Measurements from ENCODE around the gene NEK7. TPM values are rescaled to one million over a fixed set of nuclear protein-coding genes. Genes with fewer than 3 reads are reported as not detected.
A peak's percentile ranks its signal among the peaks of the same experiment; 100 is the strongest.

NEK7 gene
- total RNA-seq, 1 donor from 2014 or later: 44.9 TPM

DNA sequence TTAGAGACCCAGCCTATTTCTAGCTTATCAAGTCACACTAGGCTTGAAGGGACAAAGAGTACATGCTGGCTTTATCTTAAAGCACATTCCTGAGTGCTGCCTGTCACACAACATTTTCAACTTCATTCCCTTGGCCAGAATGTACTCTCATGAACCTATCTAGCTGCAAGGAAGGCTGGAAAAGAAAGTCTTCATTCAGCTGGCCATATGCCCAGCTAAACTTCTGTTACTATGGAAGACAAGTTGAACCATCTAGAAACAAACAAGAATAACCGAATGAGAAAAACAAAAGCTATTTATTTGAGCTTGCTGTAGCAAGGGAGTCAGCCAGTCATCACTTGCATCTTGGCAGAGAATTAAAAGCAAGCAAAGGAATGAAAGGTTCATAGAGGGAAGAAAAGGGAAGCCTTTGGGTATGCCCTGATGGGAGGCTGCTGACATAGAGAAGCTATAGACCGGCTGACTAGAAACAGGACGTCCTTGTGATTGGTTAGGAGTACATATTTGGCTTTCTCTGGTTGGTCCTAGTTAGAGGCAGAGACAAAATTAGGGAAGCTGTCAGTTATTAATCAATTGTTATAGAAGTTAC is 108.4 kb downstream of the NEK7 start:
- TF ChIP-seq, protein P1, sequence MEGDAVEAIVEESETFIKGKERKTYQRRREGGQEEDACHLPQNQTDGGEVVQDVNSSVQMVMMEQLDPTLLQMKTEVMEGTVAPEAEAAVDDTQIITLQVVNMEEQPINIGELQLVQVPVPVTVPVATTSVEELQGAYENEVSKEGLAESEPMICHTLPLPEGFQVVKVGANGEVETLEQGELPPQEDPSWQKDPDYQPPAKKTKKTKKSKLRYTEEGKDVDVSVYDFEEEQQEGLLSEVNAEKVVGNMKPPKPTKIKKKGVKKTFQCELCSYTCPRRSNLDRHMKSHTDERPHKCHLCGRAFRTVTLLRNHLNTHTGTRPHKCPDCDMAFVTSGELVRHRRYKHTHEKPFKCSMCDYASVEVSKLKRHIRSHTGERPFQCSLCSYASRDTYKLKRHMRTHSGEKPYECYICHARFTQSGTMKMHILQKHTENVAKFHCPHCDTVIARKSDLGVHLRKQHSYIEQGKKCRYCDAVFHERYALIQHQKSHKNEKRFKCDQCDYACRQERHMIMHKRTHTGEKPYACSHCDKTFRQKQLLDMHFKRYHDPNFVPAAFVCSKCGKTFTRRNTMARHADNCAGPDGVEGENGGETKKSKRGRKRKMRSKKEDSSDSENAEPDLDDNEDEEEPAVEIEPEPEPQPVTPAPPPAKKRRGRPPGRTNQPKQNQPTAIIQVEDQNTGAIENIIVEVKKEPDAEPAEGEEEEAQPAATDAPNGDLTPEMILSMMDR (IDR thresholded peaks at IDR 0.05; ENCODE audit: unreplicated experiment): no peak
- H3K36me3 Mint-ChIP-seq (ENCODE audit: low read depth, unreplicated experiment): no peaks in the 10 kb centered on the region
- H3K27ac Mint-ChIP-seq (ENCODE audit: unreplicated experiment): peak overlapping the region; percentile 80
- H3K27me3 Mint-ChIP-seq (ENCODE audit: unreplicated experiment): no peaks in the 10 kb centered on the region
- no peak overlapping the region for H3K4me3 Mint-ChIP-seq (ENCODE audit: unreplicated experiment)
- no peak for DNase-seq (ENCODE audit: low spot score)
- H3K4me1 Mint-ChIP-seq (ENCODE audit: unreplicated experiment): peaks cover 11% of the 10 kb centered on the region
- no peaks in the 10 kb centered on the region for H3K9me3 Mint-ChIP-seq (ENCODE audit: unreplicated experiment)

DNA sequence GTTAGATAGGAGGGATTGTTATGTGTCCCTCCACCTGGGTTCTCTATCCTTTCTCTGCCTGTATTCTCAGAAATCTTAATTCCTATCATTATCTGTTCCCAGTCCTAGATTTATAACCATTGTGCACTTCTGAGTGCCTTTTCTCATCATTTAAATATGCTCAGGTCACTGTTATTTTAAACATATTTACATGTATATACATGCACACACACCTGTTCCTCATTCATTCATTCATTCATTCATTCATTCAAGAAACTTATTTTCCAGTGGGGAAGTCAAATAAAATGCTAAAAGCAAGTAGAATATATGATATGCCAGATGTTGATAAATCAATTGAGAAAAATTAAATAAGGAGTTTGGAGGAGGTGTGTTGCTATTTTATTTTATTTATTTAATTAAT is 110.3 kb downstream of the NEK7 start:
- Mint-ChIP-seq H3K4me1 (ENCODE audit: unreplicated experiment) (peaks cover 11% of the 10 kb centered on the region), H3K4me3 (ENCODE audit: unreplicated experiment) (no peak overlapping the region), H3K9me3 (ENCODE audit: unreplicated experiment) (no peaks in the 10 kb centered on the region), H3K36me3 (ENCODE audit: low read depth, unreplicated experiment) (no peaks in the 10 kb centered on the region), H3K27ac (ENCODE audit: unreplicated experiment) (no peak overlapping the region), H3K27me3 (ENCODE audit: unreplicated experiment) (no peaks in the 10 kb centered on the region)
- TF ChIP-seq, protein P1 (IDR thresholded peaks at IDR 0.05; ENCODE audit: unreplicated experiment): no peak
- DNase-seq (ENCODE audit: low spot score): no peak

DNA sequence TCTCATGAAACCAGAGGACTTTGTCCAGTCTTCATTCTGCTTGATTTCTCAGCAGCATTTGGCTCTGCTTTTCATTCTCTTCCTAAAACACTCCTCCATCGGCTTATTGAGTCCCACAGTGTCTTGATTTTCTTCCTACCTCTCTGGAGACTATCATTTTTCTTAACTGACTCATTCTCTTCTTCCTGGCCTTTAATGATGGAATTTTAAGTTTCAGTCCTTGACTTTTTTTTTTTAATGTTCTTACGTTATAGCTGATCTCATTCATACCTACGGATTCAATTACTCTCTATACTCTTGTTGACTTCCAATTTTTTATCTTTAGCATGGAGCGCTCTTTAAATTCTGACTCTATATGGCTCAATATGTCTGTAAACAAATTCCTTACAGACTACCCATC is 111.1 kb downstream of the NEK7 start:
- no peak for DNase-seq (ENCODE audit: low spot score)
- TF ChIP-seq, protein P1 (IDR thresholded peaks at IDR 0.05; ENCODE audit: unreplicated experiment): no peak
- no peak overlapping the region for H3K27ac Mint-ChIP-seq (ENCODE audit: unreplicated experiment)
- H3K4me1 Mint-ChIP-seq (ENCODE audit: unreplicated experiment): peaks cover 11% of the 10 kb centered on the region
- H3K9me3 Mint-ChIP-seq (ENCODE audit: unreplicated experiment): no peaks in the 10 kb centered on the region
- H3K4me3 Mint-ChIP-seq (ENCODE audit: unreplicated experiment): no peak overlapping the region
- H3K36me3 Mint-ChIP-seq (ENCODE audit: low read depth, unreplicated experiment): no peaks in the 10 kb centered on the region
- no peaks in the 10 kb centered on the region for H3K27me3 Mint-ChIP-seq (ENCODE audit: unreplicated experiment)

DNA sequence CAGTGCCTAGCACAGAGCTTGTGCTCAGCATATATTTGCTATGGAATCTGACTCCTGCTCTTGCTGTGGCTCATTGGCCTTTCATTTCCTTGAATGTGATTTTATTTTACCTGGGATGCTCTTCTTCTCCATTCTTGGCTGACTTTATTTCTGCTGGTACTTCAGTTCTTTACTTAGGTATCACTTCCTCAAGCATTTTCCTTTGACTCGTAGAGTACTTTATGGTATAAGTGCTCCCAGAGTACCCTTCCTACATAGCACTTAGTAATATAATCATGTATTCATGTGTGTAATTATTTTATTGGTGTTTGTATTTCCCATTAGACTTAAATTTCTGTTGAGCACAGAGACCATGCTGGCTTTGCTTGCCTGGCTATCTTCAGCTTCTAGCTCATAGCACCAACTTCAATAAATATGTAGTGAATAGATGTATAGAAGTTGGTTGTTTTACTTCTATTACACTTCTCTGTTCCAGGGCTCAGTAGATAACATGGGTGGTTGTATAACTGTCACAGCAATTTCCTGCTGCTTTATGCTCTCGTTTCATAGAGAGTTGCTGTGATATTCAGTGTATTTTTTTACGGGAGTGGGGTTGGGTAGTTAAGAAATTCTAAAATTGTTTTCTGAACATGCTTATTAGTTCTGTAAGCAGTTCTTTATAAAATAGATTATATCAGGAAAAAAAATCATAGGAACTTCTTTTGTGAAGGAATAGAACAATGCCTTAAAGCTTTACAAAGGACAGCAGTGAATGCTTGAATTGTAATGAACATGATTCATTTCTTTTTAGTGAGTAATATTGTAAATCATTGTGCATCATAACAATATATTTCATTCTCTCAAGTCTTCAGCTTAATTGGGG is 112.2 kb downstream of the NEK7 start:
- no peaks in the 10 kb centered on the region for H3K27me3 Mint-ChIP-seq (ENCODE audit: unreplicated experiment)
- no peak overlapping the region for H3K4me3 Mint-ChIP-seq (ENCODE audit: unreplicated experiment)
- DNase-seq (ENCODE audit: low spot score): no peak
- no peaks in the 10 kb centered on the region for H3K36me3 Mint-ChIP-seq (ENCODE audit: low read depth, unreplicated experiment)
- no peak overlapping the region for H3K27ac Mint-ChIP-seq (ENCODE audit: unreplicated experiment)
- TF ChIP-seq, protein P1 (IDR thresholded peaks at IDR 0.05; ENCODE audit: unreplicated experiment): no peak
- H3K4me1 Mint-ChIP-seq (ENCODE audit: unreplicated experiment): peaks cover 11% of the 10 kb centered on the region
- H3K9me3 Mint-ChIP-seq (ENCODE audit: unreplicated experiment): no peaks in the 10 kb centered on the region

DNA sequence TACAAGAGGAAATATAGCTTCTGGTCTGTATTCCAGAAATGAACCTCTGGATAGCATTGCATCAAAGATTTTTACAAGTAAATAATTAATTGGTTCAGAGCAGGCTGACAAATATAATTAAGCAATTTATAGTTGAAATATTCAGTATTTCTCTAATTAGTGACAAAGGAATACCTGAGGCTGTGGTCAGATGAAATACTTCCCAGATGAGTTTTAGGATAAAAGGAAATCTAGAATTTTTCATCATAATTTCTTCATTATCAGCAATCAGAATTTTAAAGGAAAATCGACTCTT is 112.8 kb downstream of the NEK7 start:
- DNase-seq (ENCODE audit: low spot score): no peak
- Mint-ChIP-seq H3K27me3 (ENCODE audit: unreplicated experiment) (no peaks in the 10 kb centered on the region), H3K27ac (ENCODE audit: unreplicated experiment) (no peak overlapping the region), H3K36me3 (ENCODE audit: low read depth, unreplicated experiment) (no peaks in the 10 kb centered on the region), H3K4me1 (ENCODE audit: unreplicated experiment) (peaks cover 9% of the 10 kb centered on the region), H3K9me3 (ENCODE audit: unreplicated experiment) (no peaks in the 10 kb centered on the region), H3K4me3 (ENCODE audit: unreplicated experiment) (no peak overlapping the region)
- TF ChIP-seq, protein P1 (IDR thresholded peaks at IDR 0.05; ENCODE audit: unreplicated experiment): no peak

All from endothelial cell (in vitro differentiated cells).